PC-3 (cell line): ENCODE data around the gene AKR1B15.

Experiments used
- EZH2 ChIP-seq: fragments of 300-600 bp; sonication (generic); IDR thresholded peaks from one replicate; pipeline ENCODE4 v1.6.1; 2017; ENCODE audit warnings: antibody characterized with exemption, mild to moderate bottlenecking, low read length; ENCODE audit not compliant: unreplicated experiment
- EZH2phosphoT487 ChIP-seq: fragments of 300-600 bp; sonication (generic); IDR thresholded peaks from 2 replicates; pipeline ENCODE4 v1.6.1; 2018; ENCODE audit warnings: mild to moderate bottlenecking, antibody characterized with exemption, low read length, borderline replicate concordance
- TF ChIP-seq, protein P1 (sequence below): fragments of 300-600 bp; sonication (generic); conservative IDR thresholded peaks from 2 replicates; pipeline ENCODE4 v1.5.1; 2017; ENCODE audit warnings: antibody characterized with exemption, low read depth, mild to moderate bottlenecking, low read length

DNA sequence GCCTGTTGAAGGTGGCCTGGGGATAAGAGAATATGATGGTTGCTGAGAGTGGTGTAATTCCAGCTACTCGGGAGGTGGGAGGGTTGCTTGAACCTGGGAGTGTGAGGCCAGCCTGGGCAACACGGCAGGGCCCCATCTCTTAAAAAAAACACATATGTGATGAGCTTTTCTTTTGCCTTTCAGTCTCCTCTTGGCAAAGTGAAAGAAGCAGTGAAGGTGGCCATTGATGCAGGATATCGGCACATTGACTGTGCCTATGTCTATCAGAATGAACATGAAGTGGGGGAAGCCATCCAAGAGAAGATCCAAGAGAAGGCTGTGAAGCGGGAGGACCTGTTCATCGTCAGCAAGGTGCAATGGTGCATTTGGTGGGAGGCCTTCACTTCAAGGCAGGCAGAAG is 18.4 kb upstream of the AKR1B15 start:
- TF ChIP-seq, protein P1, sequence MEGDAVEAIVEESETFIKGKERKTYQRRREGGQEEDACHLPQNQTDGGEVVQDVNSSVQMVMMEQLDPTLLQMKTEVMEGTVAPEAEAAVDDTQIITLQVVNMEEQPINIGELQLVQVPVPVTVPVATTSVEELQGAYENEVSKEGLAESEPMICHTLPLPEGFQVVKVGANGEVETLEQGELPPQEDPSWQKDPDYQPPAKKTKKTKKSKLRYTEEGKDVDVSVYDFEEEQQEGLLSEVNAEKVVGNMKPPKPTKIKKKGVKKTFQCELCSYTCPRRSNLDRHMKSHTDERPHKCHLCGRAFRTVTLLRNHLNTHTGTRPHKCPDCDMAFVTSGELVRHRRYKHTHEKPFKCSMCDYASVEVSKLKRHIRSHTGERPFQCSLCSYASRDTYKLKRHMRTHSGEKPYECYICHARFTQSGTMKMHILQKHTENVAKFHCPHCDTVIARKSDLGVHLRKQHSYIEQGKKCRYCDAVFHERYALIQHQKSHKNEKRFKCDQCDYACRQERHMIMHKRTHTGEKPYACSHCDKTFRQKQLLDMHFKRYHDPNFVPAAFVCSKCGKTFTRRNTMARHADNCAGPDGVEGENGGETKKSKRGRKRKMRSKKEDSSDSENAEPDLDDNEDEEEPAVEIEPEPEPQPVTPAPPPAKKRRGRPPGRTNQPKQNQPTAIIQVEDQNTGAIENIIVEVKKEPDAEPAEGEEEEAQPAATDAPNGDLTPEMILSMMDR, result no peak
- TF ChIP-seq EZH2, result no peak
- TF ChIP-seq EZH2phosphoT487, result no peak
